Ramos (cell line): ENCODE data around the gene INHA.

ENCODE experiments used
- in situ Hi-C: fragments of 300-500 bp; cut with MboI; formaldehyde crosslinking; loops from one replicate; pipeline ENCODE4 v1.14.3; 2022; ENCODE audit warnings: low sequenced_read_pairs; ENCODE audit not compliant: unreplicated experiment

The INHA gene

DNA sequence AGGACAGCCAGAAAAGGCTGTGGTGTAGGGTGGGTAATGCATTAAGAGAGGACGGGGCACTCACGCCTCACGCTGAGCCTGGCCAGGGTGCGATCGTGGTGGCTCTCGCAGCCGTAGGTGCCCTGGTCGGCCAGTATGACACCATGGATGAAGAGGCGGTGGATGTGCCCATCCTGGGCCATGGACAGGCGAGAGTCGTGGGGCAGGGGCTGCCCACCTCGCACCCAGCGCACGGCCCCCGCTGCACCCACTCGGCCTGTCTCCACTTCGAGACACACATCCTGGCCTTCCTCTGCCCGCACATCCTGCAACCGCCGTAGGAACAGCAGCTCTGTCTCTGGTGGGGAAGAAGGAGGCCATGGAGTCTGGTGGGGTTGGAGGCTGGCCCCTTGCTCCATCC lies 16.2 kb upstream of the INHA start:
- in situ Hi-C loops, result no loop called here

DNA sequence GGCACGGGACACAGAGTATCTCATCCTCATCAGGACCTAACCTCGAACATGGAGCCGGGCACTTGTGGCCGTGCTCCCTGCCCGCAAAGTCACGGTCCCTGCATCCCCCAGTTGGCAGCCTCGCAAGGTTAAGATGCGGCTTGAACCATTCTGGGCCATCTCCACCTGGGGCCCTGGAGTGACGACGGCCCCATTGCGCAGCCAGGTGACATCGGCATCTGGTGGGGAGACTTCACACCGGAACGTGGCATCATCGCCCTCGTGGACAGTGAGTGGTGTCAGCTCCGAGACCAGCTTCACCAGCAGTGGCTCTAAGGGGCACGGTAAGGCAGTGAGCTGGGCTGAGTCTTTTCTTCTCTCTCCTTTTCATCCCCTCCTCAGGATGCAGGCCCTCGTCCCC lies 15.7 kb upstream of the INHA start:
- in situ Hi-C loops, result no loop called here

DNA sequence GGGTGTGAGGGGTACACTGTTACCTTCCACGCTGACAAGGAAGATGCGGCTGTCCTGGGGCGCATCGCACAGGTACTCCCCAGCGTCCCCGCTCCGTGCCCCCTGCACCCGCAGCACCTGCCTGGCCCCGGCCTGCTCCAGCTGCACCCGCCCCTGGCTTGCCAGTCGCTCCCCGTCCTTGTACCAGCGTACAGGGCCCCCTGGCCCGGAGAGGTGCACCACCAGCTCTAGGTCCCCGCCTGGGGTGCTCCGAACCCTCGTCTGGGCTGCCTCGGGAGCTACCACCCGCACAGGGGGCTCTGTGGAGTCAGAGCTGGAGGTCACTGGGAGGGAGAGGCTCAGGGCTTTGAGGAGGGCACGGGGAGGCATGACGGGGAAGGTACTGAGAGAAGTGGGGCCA lies 14.8 kb upstream of the INHA start:
- in situ Hi-C loops, result no loop called here

DNA sequence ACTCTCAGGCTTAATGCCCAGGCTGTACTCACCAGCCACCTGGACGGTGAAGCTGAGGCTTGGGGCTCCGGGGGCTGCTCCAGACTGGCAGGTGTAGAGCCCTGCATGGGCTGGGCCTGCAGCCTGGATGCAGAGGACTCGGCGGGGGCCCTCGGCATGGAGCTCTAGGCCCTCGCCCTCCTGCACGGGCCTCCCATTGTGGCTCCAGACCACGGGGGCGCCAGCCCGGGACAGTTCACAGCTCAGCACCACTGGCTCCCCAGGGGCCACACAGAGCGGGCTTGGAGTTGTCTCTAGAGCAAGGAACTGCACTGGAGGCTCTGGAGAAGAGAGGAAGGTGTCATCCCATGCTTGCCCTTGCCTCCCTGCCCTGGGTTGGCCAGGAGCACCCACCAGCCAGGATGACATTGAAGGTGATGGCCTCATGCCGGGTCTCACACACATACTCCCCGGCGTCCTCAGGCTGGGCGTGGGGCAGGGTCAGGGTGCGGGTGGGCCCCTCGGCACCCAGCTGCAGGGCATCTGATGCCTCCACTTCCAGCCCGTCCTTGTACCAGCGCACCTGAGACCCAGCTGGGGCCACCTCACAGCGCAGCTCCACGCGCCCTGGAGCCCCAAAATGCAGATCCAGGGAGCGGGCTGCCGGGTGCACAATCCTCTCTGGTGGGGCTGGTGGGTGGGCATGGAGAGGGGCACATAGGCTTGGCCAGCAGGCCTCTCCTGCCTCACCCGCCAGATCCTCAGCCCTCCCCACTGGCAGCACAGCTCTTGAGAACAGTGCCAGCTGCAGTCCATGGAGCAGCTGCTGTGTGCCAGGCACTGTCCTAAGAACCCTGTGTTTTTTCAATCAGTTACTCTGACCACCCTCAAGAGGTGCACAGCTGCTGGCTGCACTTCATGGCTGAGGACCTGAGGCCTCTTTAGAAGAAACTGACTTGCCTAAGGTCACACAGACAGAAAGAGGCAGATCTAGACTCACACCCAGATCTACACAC lies 14.0 kb upstream of the INHA start:
- in situ Hi-C loops, result no loop called here

DNA sequence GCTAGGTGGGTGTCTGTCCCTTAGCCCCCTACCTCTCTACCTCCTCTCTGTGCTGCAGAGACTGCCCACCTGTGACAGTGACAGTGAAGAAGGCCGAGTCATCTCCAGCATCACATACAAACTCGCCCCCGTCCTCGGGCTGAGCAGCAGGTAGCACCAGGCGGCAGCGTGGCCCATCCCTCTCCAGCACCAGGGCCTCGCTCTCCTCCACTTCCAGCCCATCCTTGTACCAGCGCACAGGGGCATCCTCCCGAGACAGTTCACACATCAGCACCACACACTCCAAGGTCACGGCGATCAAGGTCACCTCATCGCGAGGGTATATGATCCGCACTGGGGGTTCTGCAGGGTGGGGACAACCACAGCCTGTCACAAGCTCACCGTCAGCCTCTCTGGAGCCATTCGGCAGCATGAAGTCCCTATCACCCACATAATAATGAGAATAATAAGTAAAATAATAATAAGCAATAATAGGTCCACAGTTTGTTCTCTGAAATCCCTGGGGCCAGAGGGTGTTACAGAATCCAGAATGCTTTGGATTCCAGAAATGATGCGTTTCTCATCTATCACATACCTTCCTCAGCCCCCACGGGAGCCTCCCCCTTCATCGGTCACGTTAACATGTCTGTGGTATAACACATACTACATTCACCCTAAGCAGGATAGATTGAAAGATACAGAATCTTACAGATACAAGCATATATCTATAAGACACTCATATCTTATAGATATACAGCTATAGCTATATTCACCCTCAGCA lies 12.8 kb upstream of the INHA start:
- in situ Hi-C loops, result no loop called here

DNA sequence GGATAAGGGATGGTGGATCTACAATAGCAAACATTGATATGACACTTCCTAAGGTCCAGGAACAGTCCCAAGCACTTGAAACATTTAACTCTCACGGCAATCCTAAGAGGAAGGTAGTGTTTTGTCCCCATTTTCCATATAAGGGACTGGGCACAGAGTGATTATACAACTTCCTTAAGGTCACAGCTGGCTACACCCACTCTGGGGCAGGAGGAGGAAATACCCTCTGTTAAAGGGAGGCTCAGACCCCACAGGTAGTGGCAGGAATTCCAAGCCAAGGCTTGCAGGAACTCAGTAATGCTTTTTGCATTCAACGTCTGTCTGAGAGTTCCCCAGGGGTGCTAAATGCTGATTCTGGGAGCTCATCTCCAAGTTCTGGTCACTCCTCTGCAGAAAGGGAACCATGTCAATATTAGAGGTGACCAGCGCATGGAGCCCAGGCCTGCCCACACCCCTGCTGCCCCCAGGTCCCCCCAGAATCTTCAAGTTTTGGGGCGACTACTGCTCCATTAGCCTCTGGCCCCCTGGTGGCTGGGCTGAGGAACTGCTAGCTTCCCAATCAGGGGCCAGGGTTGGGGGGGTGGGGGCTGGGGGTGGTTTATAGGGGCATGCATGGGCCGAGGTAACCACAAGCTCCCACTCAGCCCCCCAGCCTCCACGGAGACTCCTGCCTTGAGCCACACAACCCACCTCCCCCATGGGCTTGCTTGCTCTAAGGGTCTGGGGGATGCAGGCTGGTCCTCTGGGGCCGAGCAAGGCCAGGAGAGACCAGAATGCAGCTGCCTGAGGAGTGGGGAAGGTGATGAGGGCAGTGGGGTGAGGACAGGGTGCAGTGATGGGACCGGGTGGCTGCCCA lies 11.8 kb upstream of the INHA start:
- in situ Hi-C loops, result no loop called here

DNA sequence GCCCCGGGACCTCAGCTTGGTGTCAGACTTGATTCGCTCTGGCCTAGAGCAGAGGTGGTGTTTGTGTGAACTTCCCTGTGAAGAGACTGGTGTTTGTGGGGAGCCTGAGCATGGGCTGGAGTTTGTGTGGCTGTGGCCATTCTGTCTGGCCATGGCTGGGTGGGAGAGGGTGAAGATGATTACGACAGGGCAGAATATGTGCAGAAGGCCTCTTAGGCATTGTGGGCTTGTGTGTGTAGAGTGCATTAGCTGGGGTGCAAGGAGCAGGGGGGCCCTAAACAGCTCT lies 11.3 kb upstream of the INHA start:
- in situ Hi-C loops, result no loop called here

DNA sequence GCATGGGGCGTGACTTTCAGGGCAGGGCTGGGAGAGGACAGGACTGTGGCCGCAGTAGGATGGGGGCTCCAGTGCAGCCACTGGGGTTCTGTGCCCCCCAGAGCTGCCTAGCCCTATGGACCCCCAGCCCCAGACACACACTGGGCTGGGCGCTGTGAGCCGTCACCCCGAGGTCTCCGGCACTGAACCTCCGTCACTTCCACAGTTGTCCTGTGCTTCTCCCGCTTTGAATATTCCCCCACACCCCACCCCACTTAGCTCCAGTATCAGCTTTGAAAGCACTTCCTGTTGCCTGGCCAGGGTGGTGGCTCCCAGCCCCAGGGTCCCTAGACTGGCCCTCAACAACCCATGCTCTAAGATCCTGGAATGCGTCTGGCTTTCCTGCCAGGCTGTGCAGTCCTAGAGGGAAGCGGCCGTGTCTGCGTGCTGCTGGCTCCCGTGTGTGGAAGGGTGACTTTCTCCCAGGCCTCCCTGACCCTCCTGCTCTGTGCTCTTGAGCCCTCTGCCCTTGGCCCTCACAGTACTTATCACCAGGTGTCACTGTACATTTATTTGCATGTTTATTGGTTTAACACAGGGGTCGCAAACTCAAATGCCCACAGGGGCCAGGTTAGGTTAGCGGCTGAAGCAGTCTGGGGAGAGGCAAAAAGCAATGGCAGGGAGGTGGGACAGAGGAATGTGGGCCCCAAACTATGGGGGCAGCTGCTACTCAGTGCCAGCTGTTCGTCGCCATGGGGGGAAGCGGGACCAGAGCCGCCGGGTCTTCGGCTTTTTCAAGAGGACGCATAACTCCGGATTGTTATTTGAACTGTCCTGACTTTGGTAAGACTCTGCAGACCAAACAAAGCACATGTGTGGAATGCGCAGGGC lies 10.7 kb upstream of the INHA start:
- in situ Hi-C loops, result no loop called here

DNA sequence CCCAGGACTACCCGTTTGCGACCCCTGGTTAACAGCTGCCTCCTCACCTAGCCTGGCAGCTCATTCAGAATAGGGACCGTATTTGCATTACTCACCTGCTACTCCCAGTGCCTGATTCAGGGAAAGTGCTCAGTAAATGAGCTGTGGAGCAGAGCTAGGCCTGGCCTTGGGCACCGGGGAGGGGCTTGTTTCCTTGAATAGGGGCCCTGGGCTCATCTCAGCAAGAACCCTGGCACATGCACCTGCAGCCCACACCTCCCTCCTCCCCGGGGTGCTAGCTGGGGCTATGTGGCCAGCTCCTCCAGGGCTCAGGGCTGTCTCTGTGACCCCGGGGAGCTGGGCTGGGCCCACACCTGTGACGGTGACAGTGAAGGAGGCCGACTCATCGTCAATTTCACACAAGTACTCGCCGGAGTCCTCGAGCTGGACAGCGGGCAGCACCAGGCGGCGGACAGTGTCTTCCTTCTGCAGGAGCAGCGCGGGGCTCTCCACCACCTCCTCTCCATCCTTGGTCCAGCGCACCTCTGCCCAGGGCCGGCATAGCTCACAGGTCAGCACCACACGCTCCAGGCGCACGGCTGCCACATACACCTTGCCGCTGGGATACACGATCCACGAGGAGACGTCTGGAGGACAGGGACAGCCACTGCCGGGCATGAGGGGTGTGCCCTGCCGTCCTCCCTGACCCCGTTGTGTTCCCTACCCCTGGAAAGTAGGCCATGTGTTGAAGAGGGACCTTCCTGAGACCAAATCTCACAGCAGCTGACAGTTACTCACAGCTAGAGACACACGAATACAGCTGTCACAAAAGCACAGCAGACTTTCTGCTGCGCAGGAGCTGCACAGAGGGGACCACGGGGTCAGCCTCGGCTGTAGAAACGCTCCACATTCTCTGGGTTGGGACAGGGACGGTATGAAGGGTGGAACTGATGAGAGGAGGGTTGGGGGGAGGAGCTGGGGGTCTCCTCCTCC lies 9.8 kb upstream of the INHA start:
- in situ Hi-C loops, result no loop called here

DNA sequence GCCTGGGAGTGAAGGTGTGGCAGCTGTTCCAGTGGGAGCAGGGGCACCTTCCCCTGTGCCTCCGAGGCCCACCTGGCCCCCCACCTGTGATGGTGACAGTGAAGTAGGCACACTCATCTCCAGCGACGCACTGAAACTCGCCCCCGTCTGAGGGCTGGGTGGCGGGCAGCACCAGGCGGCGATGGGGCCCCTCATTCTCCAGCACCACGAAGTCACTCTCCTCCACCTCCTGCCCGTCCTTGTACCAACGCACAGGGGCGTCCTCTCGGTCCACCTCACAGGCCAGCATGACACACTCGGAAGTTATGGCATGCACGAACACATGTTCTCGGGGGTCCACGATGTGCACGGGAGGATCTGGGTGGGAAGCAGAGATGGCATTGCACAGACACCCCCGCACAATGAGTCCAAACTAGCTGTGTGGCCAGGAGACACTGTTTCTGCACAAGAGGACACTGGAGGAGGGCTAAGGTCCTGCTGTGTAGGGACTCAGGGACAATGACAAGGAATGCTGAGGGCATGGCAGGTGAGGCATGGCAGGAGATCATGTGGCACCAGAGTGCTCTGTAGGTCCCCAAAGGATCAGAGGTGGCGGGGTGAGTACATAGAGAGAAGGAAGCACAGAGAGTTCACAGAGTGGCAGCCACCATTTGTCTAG lies 8.7 kb upstream of the INHA start:
- in situ Hi-C loops, result no loop called here

DNA sequence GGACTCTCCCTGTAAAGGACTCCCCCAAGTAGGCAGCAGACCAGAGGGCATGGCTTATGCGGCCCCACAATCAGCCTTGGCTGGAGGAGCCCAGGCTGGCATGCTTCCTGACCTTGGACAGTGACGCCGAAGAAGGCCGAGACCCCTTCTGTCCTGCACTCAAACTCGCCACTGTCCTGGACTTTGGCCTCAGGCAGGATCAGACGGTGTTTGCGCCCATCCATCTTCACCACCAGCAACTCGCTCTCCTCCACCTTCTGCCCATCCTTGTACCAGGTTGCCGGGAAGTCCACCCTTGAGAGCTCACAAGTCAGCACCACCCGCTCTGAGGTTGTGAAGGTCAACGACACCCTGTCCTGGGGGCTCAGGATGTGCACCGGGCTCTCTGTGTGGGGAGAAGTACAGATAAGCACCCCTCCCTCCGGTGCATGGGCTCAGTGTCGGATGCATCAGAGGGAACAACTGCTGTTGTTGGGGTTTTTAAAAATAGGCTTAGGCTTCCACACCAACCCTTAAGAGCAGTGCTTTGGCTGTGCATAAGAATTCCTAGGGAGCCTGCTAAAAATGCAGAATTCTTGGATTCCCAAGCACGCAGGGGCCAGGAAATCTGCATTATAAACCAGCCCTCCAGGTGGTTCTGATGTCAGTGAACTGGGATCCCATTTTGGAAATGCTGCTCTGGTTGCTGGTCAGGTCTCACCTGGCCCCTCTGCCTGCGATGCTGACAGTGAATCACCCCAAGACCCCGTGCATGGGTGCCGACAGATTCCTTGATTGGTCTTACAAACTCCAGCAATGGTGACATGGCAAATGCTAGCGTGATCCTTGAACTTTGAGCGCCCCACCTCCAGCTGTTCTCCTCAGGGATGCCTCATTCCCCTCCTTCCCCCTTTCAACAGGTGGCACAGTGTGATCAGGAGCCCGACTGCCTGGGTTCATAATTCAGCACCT lies 6.7 kb upstream of the INHA start:
- in situ Hi-C loops, result no loop called here

DNA sequence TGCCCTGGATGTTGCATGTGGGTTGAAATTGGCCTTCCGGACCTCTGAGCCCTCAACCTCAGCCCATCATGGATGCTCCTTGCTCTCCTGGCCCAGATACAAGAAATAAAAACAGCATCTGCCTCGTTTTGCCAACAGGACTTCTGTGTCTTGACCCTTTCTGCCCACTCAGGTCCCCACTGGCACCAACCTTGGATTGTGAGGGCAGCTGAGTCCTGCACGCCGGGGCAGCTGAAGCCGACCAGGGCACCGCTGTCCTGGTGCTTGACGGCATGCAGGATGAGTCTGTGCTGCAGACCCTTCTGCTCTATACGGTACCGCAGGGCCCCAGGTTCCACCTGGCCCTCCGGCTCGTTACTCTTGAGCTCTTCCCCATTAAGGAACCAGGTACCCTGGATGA lies 5.5 kb upstream of the INHA start:
- in situ Hi-C loops, result no loop called here

DNA sequence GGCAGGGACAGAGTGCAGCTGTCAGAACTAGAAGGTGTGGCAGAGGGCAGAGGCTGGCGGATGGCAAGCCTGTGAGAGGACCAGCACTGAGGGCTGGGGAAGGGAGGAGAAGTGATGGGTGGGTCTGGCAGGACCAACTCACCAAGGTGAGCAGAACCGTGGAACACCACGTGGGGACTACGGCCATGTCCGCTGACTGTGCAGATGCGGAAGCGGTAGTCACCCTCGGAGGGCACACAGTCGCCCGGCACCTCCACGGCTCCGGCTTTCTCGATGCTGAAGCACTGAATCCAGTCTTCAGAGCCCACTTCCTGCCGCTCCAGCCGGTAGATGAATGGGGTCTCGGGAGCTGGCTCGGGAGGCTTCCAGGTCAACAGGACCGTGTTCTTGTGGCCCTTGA lies 5.0 kb upstream of the INHA start:
- in situ Hi-C loops, result no loop called here

DNA sequence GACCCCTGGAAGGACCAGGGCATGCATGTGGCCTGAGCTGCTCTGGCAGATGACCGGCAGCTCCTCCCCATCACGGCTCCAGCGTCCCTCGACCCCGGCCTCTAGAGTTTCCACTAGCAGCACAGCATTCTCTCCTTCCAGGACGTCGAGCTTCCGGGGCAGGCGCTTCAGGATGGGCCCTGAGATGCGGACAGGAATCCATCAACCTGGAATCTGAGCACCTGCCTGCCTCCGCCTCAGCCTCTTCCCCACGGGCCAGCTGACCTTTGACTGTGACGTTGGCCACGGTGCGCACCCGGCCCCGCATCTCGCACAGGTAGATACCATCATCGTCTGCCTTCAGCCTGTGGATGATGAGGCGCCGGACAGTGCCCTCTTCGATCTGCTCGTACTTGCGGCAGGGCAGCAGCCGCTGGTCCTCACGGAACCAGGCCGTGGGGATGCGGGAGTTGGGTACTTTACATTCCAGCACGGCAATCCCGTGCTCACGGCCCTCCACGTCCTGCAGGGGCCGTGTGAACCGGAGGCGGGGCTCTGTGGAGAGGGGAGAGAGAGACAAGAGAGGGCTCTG lies 4.2 kb upstream of the INHA start:
- in situ Hi-C loops, result no loop called here

DNA sequence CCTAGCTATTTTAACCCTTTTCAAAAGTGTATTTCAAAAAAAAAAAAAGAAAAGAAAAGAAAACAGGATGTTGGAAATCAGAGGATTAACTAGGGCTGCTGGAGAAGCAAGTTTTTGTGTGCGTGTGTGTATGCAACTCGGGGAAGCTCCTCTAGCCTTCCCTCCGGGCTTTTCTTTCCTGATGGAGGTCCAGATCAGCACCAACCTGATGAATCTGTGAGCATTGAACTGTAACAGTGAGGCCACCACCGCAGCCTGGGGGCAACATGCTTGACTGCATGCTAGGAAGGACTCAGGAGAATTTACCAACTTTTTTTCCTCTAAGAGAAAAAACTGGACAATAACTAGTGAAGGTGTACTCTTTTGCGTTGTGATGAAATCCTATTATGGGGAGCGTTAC lies 3.1 kb upstream of the INHA start:
- in situ Hi-C loops, result no loop called here

DNA sequence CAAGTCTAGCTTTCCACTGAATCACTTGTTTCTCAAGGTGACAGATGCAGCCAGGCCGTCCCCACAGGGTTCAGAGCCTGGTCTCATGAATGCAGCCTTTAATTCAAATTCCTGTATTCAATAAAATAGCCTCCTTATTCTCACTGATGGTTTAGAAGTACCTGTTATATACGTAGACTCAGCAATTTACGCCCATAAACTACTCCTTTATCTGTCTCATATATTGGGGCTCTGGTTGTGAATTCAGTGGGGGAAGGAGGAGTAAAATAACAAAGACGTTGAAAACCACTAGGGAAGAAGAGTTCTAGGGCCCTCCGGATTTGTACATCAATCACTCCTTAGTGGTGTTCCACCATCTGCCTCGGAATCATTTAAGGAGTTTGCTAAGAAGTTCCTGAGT lies 2.5 kb upstream of the INHA start:
- in situ Hi-C loops, result no loop called here
